K562 (cell line): ENCODE data around the gene HNRNPLL. TPM values are rescaled to one million over a fixed set of nuclear protein-coding genes. Genes with fewer than 3 reads are reported as not detected.
A peak's percentile ranks its signal among the peaks of the same experiment; 100 is the strongest.

Source experiments
- ARID2 ChIP-seq: fragments of 450-650 bp; IDR thresholded peaks from 2 replicates; pipeline ENCODE4 v1.6.1; 2017; ENCODE audit warnings: antibody characterized with exemption, mild to moderate bottlenecking
- BMI1 ChIP-seq: fragments of 150-350 bp; IDR thresholded peaks from 2 replicates; pipeline ENCODE4 v1.6.1; 2014; ENCODE audit warnings: low read length
- EGR1 ChIP-seq: fragments of 450-650 bp; conservative IDR thresholded peaks from 2 replicates; pipeline ENCODE4 v1.6.1; 2017; ENCODE audit warnings: mild to moderate bottlenecking
- ETV1 ChIP-seq: fragments of 450-650 bp; conservative IDR thresholded peaks from 2 replicates; pipeline ENCODE4 v1.6.1; 2016; ENCODE audit warnings: missing genetic modification characterization, control low read depth, low read depth, missing compliant biosample characterization
- FOXK1 ChIP-seq: sonication (generic); formaldehyde crosslinking; IDR thresholded peaks from 2 replicates; pipeline ENCODE4 v1.8.0; 2022; ENCODE audit warnings: missing genetic modification reagents, mild to moderate bottlenecking, borderline replicate concordance
- GABPB2 ChIP-seq: fragments of 250-450 bp; sonication (Bioruptor Pico); conservative IDR thresholded peaks from 2 replicates; pipeline ENCODE4 v1.5.1; 2021; ENCODE audit warnings: mild to moderate bottlenecking
- GATAD2A ChIP-seq: fragments of 450-650 bp; IDR thresholded peaks from 2 replicates; pipeline ENCODE4 v1.6.1; 2017
- IFI16 ChIP-seq: fragments of 250-450 bp; sonication (Bioruptor Pico); IDR thresholded peaks from 2 replicates; pipeline ENCODE4 v2.1.2; 2022; ENCODE audit warnings: mild to moderate bottlenecking, inconsistent platforms
- KLF1 ChIP-seq: fragments of 450-650 bp; IDR thresholded peaks from 2 replicates; pipeline ENCODE4 v1.6.1; 2016; ENCODE audit warnings: missing genetic modification characterization, missing compliant biosample characterization
- KLF16 ChIP-seq: IDR thresholded peaks from 2 replicates; pipeline ENCODE4 v1.6.1; 2016; ENCODE audit warnings: antibody characterized with exemption
- MCM5 ChIP-seq: fragments of 450-650 bp; IDR thresholded peaks from 2 replicates; pipeline ENCODE4 v1.6.1; 2016; ENCODE audit warnings: low read depth
- MEF2A ChIP-seq: IDR thresholded peaks from 2 replicates; pipeline ENCODE4 v1.6.1; 2011; ENCODE audit warnings: low read depth, mild to moderate bottlenecking, low read length, moderate library complexity; ENCODE audit not compliant: control insufficient read depth
- MIER1 ChIP-seq: fragments of 450-650 bp; IDR thresholded peaks from 2 replicates; pipeline ENCODE4 v1.6.1; 2016; ENCODE audit warnings: antibody characterized with exemption, mild to moderate bottlenecking, low read depth
- MLLT1 ChIP-seq, 2 experiments: fragments of 450-650 bp; IDR thresholded peaks; 2 replicates each; pipeline ENCODE4 v1.6.1; 2016
- NFIC ChIP-seq: fragments of 450-650 bp; IDR thresholded peaks from 2 replicates; pipeline ENCODE4 v1.6.1; 2017; ENCODE audit warnings: mild to moderate bottlenecking, inconsistent platforms
- NFXL1 ChIP-seq: fragments of 450-650 bp; formaldehyde crosslinking; IDR thresholded peaks from 2 replicates; pipeline ENCODE4 v1.4.0; 2021; ENCODE audit warnings: mild to moderate bottlenecking
- NONO ChIP-seq, 2 experiments: fragments of 200-400 bp in 1 of 2; fragments of 450-650 bp in 1 of 2; formaldehyde crosslinking in 1 of 2; IDR thresholded peaks; 2 replicates each; pipeline ENCODE4 v1.6.1; 2017; ENCODE audit warnings: low read depth in 2 of 2, mild to moderate bottlenecking in 2 of 2, moderate library complexity in 2 of 2, low read length in 1 of 2
- NR0B1 ChIP-seq: fragments of 450-650 bp; IDR thresholded peaks from one replicate; pipeline ENCODE4 v1.6.1; 2018; ENCODE audit warnings: mild to moderate bottlenecking, moderate library complexity; ENCODE audit not compliant: partially characterized antibody
- RCOR1 ChIP-seq, 2 experiments: IDR thresholded peaks; 2 replicates each; pipeline ENCODE4 v1.6.1; 2012; ENCODE audit warnings: low read depth in 2 of 2, low read length in 2 of 2, borderline replicate concordance in 1 of 2, improper control_type of control experiment in 1 of 2
- THAP12 ChIP-seq: fragments of 250-450 bp; sonication (Bioruptor Pico); IDR thresholded peaks from 2 replicates; pipeline ENCODE4 v1.9.0; 2021; ENCODE audit warnings: mild to moderate bottlenecking, inconsistent platforms
- ZNF583 ChIP-seq: fragments of 250-450 bp; sonication (Bioruptor Pico); IDR thresholded peaks from 2 replicates; pipeline ENCODE4 v1.4.0; 2020
- ZNF766 ChIP-seq: fragments of 200-800 bp; sonication (Bioruptor generic); conservative IDR thresholded peaks from 2 replicates; pipeline ENCODE4 v1.6.1; 2016; ENCODE audit warnings: missing genetic modification characterization, missing compliant biosample characterization
- polyA plus RNA-seq, 8 experiments: library from polyadenylated mRNA; depleted of rRNA in 4 of 8; stranded (reverse) in 5 of 8; unstranded in 3 of 8; fragments of >200 nt; fragmentation: Nextera tagmentation in 2 of 8; fragmentation: Illumina TruSeq in 1 of 8; extraction: Ambion mirVana in 2 of 8; extraction: Trizol in 1 of 8; gene quantifications; 2 replicates each; pipeline versions ENCODE4 v1.2.1 to v1.2.3, GENCODE V29; 2011 to 2014; ENCODE audit warnings: inconsistent platforms in 1 of 8, missing spikeins in 1 of 8
- total RNA-seq, 7 experiments: library from RNA; depleted of rRNA in 6 of 7; stranded (reverse); fragments of >200 nt in 6 of 7; fragmentation: Illumina TruSeq in 2 of 7; extraction: Trizol in 2 of 7; gene quantifications; 2 replicates each; pipeline versions ENCODE4 v1.2.1 to v1.2.3, GENCODE V29; 2011 to 2021; ENCODE audit warnings: low replicate concordance in 1 of 7
- TF ChIP-seq, protein P1 (sequence below): IDR thresholded peaks from 2 replicates; pipeline ENCODE4 v1.6.1; 2014; ENCODE audit warnings: antibody characterized with exemption
- TF ChIP-seq, protein P2 (sequence below): sonication (generic); formaldehyde crosslinking; IDR thresholded peaks from 2 replicates; pipeline ENCODE4 v1.8.0; 2022; ENCODE audit warnings: missing genetic modification reagents, mild to moderate bottlenecking, moderate library complexity, borderline replicate concordance

The HNRNPLL gene
- total and polyA plus RNA-seq, 9 of the 15 experiments (the other 6 are each of a cell fraction or from before 2014, with no cell fraction given): 19.8 to 135 (median 57.8) TPM

DNA sequence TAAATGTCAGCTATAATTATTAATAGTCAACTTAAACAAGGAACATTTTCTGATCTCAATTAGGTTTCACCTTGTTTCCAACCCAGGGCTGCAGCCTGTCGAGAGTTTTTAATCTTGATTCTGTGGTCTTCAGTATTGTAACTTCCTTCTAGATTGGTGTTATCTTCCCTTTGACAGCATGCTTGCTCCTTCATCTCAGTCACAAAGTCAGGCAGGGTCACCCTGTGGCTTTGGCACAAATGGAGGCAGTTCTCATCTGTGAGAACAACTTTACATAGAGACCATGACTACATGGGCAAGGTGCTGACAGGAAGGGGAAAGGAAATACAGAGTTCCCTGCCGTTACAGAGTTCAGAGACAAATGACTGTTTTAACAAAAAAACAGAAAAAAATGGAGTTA, 50.5 kb downstream of the HNRNPLL start (continued):
- TF ChIP-seq KLF16 (peak; percentile 82), FOXK1 (no peak), ZNF766 (CRISPR knock-in tag) (no peak; the same call in none of the 2 replicates), BMI1 (no peak), THAP12 (no peak), NR0B1 (no peak), IFI16 (CRISPR knock-in tag) (no peak), MCM5 (no peak), MLLT1 (IDR thresholded peaks at IDR 0.05) (peak in 1 of 2 experiments; percentile 81; a peak in 2 of 4 replicates), RCOR1 (IDR thresholded peaks at IDR 0.05; ENCODE audit: borderline replicate concordance in 1 of 2, low read depth in 2 of 2, low read length in 2 of 2) (peak; percentile 12 to 88; a peak in 3 of 4 replicates), EGR1 (no peak), ETV1 (tag) (no peak), MEF2A (no peak), ARID2 (no peak), ZNF583 (no peak), GABPB2 (CRISPR knock-in tag) (no peak), GATAD2A (no peak), NFXL1 (no peak), NFIC (peak; percentile 74), MIER1 (no peak), NONO (IDR thresholded peaks at IDR 0.05; ENCODE audit: low read depth in 2 of 2, low read length in 1 of 2) (no peak), KLF1 (tag) (no peak)
- TF ChIP-seq, protein P1, sequence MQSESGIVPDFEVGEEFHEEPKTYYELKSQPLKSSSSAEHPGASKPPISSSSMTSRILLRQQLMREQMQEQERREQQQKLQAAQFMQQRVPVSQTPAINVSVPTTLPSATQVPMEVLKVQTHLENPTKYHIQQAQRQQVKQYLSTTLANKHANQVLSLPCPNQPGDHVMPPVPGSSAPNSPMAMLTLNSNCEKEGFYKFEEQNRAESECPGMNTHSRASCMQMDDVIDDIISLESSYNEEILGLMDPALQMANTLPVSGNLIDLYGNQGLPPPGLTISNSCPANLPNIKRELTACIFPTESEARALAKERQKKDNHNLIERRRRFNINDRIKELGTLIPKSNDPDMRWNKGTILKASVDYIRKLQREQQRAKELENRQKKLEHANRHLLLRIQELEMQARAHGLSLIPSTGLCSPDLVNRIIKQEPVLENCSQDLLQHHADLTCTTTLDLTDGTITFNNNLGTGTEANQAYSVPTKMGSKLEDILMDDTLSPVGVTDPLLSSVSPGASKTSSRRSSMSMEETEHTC: no peak
- TF ChIP-seq, protein P2, sequence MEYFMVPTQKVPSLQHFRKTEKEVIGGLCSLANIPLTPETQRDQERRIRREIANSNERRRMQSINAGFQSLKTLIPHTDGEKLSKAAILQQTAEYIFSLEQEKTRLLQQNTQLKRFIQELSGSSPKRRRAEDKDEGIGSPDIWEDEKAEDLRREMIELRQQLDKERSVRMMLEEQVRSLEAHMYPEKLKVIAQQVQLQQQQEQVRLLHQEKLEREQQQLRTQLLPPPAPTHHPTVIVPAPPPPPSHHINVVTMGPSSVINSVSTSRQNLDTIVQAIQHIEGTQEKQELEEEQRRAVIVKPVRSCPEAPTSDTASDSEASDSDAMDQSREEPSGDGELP (CRISPR knock-in tag): no peak; the same call in 1 of the 2 replicates
